Omental fat pad (tissue), 4 donors: ENCODE results near the gene TMEM51. TPM values are rescaled to one million over a fixed set of nuclear protein-coding genes. Genes with fewer than 3 reads are reported as not detected.

Experiments used
- ATAC-seq: fragments of 150-250 bp; one replicate; pipeline ENCODE4 v1.9.1; 2016; ENCODE audit warnings: mild to moderate bottlenecking, moderate library complexity; ENCODE audit not compliant: low FRiP score
- DNase-seq: peaks from one replicate; pipeline ENCODE4 v3.0.0-alpha.2; 2019; ENCODE audit warnings: low spot score
- total RNA-seq, 4 donors: library from RNA; depleted of rRNA; stranded (reverse); fragments of >200 nt; gene quantifications; one replicate each; pipeline ENCODE4 v1.1.0, GENCODE V29; 2016
- TF ChIP-seq, protein P1 (sequence below), 3 donors: fragments of 450-650 bp; IDR thresholded peaks; one replicate each; pipeline ENCODE4 v1.5.1; 2016 to 2017; ENCODE audit warnings: antibody characterized with exemption in 3 of 3, mild to moderate bottlenecking in 3 of 3, moderate library complexity in 2 of 3

The TMEM51 gene
- total RNA-seq, 4 donors from 2014 or later: 3.3 to 8.6 (median 4.4) TPM

- TF ChIP-seq, protein P1, sequence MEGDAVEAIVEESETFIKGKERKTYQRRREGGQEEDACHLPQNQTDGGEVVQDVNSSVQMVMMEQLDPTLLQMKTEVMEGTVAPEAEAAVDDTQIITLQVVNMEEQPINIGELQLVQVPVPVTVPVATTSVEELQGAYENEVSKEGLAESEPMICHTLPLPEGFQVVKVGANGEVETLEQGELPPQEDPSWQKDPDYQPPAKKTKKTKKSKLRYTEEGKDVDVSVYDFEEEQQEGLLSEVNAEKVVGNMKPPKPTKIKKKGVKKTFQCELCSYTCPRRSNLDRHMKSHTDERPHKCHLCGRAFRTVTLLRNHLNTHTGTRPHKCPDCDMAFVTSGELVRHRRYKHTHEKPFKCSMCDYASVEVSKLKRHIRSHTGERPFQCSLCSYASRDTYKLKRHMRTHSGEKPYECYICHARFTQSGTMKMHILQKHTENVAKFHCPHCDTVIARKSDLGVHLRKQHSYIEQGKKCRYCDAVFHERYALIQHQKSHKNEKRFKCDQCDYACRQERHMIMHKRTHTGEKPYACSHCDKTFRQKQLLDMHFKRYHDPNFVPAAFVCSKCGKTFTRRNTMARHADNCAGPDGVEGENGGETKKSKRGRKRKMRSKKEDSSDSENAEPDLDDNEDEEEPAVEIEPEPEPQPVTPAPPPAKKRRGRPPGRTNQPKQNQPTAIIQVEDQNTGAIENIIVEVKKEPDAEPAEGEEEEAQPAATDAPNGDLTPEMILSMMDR (IDR thresholded peaks at IDR 0.05): no peak
- ATAC-seq (no peak), DNase-seq (no peak)
These were observed 47.7 kb downstream of the TMEM51 start for GRCh38 chr1:15201221-15201620.

GRCh38 chr1:15201849-15202551 lies 48.5 kb downstream of the TMEM51 start:
- DNase-seq (no peak), ATAC-seq (no peak)
- TF ChIP-seq, protein P1 (IDR thresholded peaks at IDR 0.05): no peak

- TF ChIP-seq, protein P1 (IDR thresholded peaks at IDR 0.05): no peak
- DNase-seq: no peak
- ATAC-seq: no peak
These were observed 51.4 kb downstream of the TMEM51 start for GRCh38 chr1:15204931-15205330.

DNA sequence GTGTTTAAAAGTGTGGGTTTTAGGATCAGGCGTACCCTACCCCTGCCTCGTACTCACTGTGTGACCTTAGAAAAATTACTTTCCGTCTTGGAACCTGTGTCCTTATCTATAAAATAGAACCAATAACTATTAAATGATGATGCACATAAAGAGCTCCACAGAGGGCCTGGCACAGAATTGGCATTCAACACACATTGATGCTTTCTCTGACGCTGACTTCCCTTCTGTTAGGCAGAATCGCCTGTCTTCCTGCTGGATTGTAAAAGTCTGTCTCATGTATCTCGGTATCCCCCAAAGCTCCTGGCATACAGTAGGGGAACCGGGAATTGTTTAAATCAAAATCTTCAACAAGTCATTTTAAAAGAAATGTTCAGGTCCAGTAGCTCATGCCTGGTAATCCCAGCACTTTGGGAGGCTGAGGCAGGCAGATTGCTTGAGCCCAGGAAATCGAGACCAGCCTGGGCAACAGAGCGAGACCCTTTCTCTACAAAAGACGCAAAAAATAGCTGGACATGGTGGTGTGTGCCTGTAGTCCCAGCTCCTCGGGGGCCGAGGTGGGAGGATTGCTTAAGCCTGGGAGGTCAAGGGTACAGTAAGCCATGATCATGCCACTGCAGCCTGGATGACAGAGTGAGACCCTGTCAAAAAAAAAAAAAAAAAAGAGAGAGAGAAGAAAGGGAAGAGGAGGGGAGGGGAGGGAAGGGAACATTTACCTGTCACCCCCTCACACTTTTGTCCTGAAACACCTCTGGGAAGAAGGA lies 52.2 kb downstream of the TMEM51 start:
- DNase-seq (no peak), ATAC-seq (no peak)
- TF ChIP-seq, protein P1 (IDR thresholded peaks at IDR 0.05): no peak

GRCh38 chr1:15206418-15207030 lies 53.0 kb downstream of the TMEM51 start:
- DNase-seq: no peak
- ATAC-seq: no peak
- TF ChIP-seq, protein P1 (IDR thresholded peaks at IDR 0.05): no peak

GRCh38 chr1:15207031-15207828 lies 53.7 kb downstream of the TMEM51 start:
- no peak for DNase-seq
- ATAC-seq: no peak

More at GRCh38 chr1:15207031-15207828, 53.7 kb downstream of the TMEM51 start:
- TF ChIP-seq, protein P1 (IDR thresholded peaks at IDR 0.05): no peak
